ENCODE results near the gene C22orf15. TPM values are rescaled to one million over a fixed set of nuclear protein-coding genes. Genes with fewer than 3 reads are reported as not detected.

The C22orf15 gene
- total RNA-seq, 1 experiment from 2014 or later = 0.81 TPM

DNA sequence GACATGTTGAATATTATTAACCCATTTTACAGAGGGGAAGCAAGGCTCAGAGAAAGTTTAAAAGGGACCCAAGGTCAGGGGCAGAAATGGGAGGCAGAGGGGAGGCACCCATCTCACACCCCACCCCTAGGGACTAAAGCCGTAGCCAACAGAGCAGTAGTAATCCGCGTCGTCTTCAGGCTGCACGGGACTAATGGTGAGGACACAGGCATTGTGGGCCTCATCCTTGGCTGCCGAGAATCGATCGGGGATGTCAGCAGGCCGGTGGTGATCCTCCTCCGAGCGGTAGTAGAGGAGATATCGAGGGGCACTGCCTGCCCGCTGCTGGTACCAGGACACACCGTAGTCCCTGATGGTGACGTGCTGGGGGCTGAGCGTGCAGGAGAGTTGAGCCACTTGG lies 10.0 kb upstream of the C22orf15 start:
- H3K79me2 ChIP-seq (ENCODE audit: insufficient read depth, low read length) = no peaks in the 10 kb centered on the region
- Mint-ChIP-seq H3K9me3 (no peaks in the 10 kb centered on the region; a peak in 1 of 5 replicates), H3K27ac (no peak overlapping the region), H3K4me3 (no peak overlapping the region; a peak in 3 of 5 replicates), H3K27me3 (ENCODE audit: low read depth) (peaks cover 8% of the 10 kb centered on the region), H3K4me1 (peaks cover 19 to 47% of the 10 kb centered on the region in 2 experiments), H3K36me3 (ENCODE audit: insufficient read depth in 1 of 3, low read depth in 3 of 3) (no peaks in the 10 kb centered on the region; a peak in 1 of 7 replicates)
- no CpG with 5 or more reads among the region's 16 CpGs for WGBS (ENCODE audit: extremely low coverage, insufficient read length, low lambda C conversion rate)
- H4K5ac ChIP-seq (ENCODE audit: insufficient read length, low read depth, low read length) = no peak overlapping the region
- H3K4ac ChIP-seq (ENCODE audit: low read depth, low read length) = no peak overlapping the region
- no peak overlapping the region for H2BK120ac ChIP-seq (ENCODE audit: low read depth, low read length, poor library complexity, severe bottlenecking)
- TF ChIP-seq, protein P1, sequence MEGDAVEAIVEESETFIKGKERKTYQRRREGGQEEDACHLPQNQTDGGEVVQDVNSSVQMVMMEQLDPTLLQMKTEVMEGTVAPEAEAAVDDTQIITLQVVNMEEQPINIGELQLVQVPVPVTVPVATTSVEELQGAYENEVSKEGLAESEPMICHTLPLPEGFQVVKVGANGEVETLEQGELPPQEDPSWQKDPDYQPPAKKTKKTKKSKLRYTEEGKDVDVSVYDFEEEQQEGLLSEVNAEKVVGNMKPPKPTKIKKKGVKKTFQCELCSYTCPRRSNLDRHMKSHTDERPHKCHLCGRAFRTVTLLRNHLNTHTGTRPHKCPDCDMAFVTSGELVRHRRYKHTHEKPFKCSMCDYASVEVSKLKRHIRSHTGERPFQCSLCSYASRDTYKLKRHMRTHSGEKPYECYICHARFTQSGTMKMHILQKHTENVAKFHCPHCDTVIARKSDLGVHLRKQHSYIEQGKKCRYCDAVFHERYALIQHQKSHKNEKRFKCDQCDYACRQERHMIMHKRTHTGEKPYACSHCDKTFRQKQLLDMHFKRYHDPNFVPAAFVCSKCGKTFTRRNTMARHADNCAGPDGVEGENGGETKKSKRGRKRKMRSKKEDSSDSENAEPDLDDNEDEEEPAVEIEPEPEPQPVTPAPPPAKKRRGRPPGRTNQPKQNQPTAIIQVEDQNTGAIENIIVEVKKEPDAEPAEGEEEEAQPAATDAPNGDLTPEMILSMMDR (conservative IDR thresholded peaks at IDR 0.05) = no peak
- H3K4me1 ChIP-seq (ENCODE audit: insufficient read depth, low read length) = no peaks in the 10 kb centered on the region; the same call in 1 of the 2 replicates
- no peak overlapping the region for H4K8ac ChIP-seq (replicated peaks; ENCODE audit: insufficient read length, low read depth, low read length)
- H3K23ac ChIP-seq (ENCODE audit: insufficient read length, low read depth, low read length) = no peak overlapping the region
- no peak overlapping the region; the same call in 1 of the 2 replicates for H3K14ac ChIP-seq (ENCODE audit: insufficient read depth, low read length)
- H2BK20ac ChIP-seq (ENCODE audit: low read depth, low read length, poor library complexity, severe bottlenecking) = no peak overlapping the region
- H3K23me2 ChIP-seq (ENCODE audit: insufficient read length, low read depth, low read length, poor library complexity, severe bottlenecking) = peaks cover 8% of the 10 kb centered on the region
- no peaks in the 10 kb centered on the region for H3K27me3 ChIP-seq (ENCODE audit: insufficient read depth, low read length)
- H2AK5ac ChIP-seq (ENCODE audit: insufficient read length, low read length) = no peak overlapping the region
- no peaks in the 10 kb centered on the region for H4K20me1 ChIP-seq (ENCODE audit: control insufficient read depth, insufficient read depth, insufficient read length)
- no peaks in the 10 kb centered on the region for H3K9me3 ChIP-seq (ENCODE audit: control insufficient read depth, low read depth, low read length)
- H4K91ac ChIP-seq (ENCODE audit: insufficient read length, low read depth, low read length) = no peak overlapping the region
- H3T11ph ChIP-seq (ENCODE audit: low read length) = no peak overlapping the region
- H3K79me1 ChIP-seq (ENCODE audit: insufficient read depth, low read depth, low read length, poor library complexity, severe bottlenecking) = no peaks in the 10 kb centered on the region
- H2BK12ac ChIP-seq (ENCODE audit: insufficient read length, low read depth, low read length) = no peak overlapping the region
- DNase-seq = no peak
- peak overlapping the region; percentile 68; the same call in 1 of the 2 replicates for H2BK15ac ChIP-seq (ENCODE audit: low read depth, low read length)
- no peak overlapping the region for H3K9ac ChIP-seq (ENCODE audit: extremely low read depth, insufficient read length, low read length)
- H2AFZ ChIP-seq (ENCODE audit: low read length) = no peak overlapping the region
- no peak overlapping the region for H3K4me2 ChIP-seq (ENCODE audit: insufficient read depth, insufficient read length, low read length)
- no peak overlapping the region for H3K56ac ChIP-seq (ENCODE audit: insufficient read length, low read depth, low read length)
- no peak overlapping the region for H2BK5ac ChIP-seq (ENCODE audit: insufficient read length, low read length)
- H3K18ac ChIP-seq (ENCODE audit: insufficient read length, low read depth, low read length) = no peak overlapping the region
- H3K27ac ChIP-seq (ENCODE audit: insufficient read length, low read depth, low read length) = no peak overlapping the region
